Measurements from ENCODE around the gene PCDHGB7.
A peak's percentile ranks its signal among the peaks of the same experiment; 100 is the strongest.
"Not testable (repeated sequence)": the region's sequence is repeated elsewhere in the genome, so short reads cannot be mapped to it uniquely, and the experiment has no call there.

PCDHGB7 gene

DNA sequence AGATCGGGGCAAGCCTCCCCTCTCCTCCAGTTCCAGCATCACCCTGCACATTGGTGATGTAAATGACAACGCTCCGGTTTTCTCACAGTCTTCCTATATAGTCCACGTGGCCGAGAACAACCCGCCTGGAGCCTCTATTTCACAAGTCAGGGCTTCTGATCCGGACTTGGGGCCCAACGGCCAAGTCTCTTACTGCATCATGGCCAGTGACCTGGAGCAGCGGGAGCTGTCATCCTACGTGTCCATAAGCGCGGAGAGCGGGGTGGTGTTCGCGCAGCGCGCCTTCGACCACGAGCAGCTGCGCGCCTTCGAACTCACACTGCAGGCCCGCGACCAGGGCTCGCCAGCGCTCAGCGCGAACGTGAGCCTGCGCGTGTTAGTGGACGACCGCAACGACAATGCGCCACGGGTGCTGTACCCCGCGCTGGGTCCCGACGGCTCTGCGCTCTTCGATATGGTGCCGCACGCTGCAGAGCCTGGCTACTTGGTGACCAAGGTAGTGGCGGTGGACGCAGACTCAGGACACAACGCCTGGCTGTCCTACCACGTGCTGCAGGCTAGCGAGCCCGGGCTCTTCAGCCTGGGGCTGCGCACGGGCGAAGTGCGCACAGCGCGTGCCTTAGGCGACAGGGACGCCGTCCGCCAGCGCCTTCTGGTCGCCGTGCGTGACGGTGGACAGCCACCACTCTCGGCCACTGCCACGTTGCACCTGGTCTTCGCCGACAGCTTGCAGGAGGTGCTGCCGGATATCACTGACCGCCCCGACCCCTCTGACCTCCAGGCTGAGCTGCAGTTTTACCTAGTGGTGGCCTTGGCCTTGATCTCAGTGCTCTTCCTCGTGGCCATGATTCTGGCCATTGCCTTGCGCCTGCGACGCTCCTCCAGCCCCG is 28.1 kb upstream of the PCDHGB7 start:
- H3K4me1 Mint-ChIP-seq (ENCODE audit: low read depth): no peaks in the 10 kb centered on the region
- H3K27me3 Mint-ChIP-seq: peaks cover 80% of the 10 kb centered on the region
- H3K4me3 Mint-ChIP-seq: no peak overlapping the region
- no peak overlapping the region for H3K27ac Mint-ChIP-seq
- H3K36me3 Mint-ChIP-seq (ENCODE audit: low read depth): peaks cover 28% of the 10 kb centered on the region
- H3K9me3 Mint-ChIP-seq: peaks cover 52% of the 10 kb centered on the region

DNA sequence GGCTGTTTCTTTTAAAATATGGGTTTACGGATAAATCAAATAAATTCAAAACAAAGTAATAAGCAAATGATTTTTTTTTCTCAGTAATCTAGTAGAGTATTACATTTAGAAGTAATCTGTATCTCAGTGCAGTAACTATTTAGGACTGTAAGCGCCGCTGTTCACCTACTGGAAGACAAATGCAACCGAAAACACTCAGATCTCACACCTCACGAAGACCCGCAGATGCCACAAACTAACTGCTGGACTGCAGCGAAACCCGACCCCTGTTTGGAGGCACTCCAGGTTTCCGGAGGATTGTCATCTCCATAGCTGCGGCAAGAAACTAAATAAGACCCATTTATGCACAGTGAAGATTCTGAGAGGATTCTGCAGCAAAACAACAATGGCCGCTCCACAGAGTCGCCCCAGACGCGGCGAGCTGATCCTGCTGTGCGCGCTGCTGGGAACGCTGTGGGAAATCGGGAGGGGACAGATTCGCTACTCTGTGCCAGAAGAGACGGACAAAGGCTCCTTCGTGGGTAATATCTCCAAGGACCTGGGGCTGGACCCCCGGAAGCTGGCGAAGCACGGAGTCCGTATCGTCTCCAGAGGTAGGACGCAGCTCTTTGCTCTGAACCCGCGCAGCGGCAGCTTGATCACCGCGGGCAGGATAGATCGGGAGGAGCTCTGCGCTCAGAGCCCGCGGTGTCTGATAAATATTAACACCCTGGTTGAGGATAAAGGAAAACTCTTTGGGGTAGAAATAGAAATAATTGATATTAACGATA is 24.9 kb upstream of the PCDHGB7 start, which contains the start of gene PCDHGA8:
PCDHGA8 (plus strand) TSS at position 205 of the 770 bp plus-strand sequence; CDS start at position 386, 181 bp downstream.
- Mint-ChIP-seq H3K4me1 (ENCODE audit: low read depth) (no peaks in the 10 kb centered on the region), H3K36me3 (ENCODE audit: low read depth) (peaks cover 24% of the 10 kb centered on the region), H3K27ac (no peak within 1 kb of the TSS), H3K9me3 (peaks cover 43% of the 10 kb centered on the region), H3K4me3 (no peak within 1 kb of the TSS), H3K27me3 (peaks cover 75% of the 10 kb centered on the region)

DNA sequence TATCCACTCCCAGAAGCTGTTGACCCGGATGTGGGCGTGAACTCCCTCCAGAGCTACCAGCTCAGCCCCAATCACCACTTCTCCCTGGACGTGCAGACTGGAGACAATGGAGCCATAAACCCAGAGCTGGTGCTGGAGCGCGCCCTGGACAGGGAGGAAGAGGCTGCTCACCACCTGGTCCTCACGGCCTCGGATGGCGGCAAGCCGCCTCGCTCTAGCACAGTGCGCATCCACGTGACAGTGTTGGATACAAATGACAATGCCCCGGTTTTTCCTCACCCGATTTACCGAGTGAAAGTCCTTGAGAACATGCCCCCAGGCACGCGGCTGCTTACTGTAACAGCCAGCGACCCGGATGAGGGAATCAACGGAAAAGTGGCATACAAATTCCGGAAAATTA is 24.2 kb upstream of the PCDHGB7 start:
- Mint-ChIP-seq H3K27me3 (peaks cover 73% of the 10 kb centered on the region), H3K4me3 (no peak overlapping the region), H3K4me1 (ENCODE audit: low read depth) (no peaks in the 10 kb centered on the region), H3K36me3 (ENCODE audit: low read depth) (peaks cover 23% of the 10 kb centered on the region), H3K27ac (no peak overlapping the region), H3K9me3 (peaks cover 42% of the 10 kb centered on the region)

DNA sequence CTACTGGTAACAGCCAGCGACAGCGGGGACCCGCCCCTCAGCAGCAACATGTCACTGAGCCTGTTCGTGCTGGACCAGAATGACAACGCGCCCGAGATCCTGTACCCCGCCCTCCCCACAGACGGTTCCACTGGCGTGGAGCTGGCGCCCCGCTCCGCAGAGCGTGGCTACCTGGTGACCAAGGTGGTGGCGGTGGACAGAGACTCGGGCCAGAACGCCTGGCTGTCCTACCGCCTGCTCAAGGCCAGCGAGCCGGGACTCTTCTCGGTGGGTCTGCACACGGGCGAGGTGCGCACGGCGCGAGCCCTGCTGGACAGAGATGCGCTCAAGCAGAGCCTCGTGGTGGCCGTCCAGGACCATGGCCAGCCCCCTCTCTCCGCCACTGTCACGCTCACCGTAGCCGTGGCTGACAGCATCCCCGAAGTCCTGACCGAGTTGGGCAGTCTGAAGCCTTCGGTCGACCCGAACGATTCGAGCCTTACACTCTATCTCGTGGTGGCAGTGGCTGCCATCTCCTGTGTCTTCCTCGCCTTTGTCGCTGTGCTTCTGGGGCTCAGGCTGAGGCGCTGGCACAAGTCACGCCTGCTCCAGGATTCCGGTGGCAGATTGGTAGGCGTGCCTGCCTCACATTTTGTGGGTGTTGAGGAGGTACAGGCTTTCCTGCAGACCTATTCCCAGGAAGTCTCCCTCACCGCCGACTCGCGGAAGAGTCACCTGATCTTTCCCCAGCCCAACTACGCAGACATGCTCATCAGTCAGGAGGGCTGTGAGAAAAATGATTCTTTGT is 22.9 kb upstream of the PCDHGB7 start:
- peaks cover 74% of the 10 kb centered on the region for H3K27me3 Mint-ChIP-seq
- not testable (repeated sequence) for H3K4me3 Mint-ChIP-seq; H3K27ac Mint-ChIP-seq; H3K4me1 Mint-ChIP-seq (ENCODE audit: low read depth)
- peaks cover 14% of the 10 kb centered on the region for H3K36me3 Mint-ChIP-seq (ENCODE audit: low read depth)
- peaks cover 42% of the 10 kb centered on the region for H3K9me3 Mint-ChIP-seq

DNA sequence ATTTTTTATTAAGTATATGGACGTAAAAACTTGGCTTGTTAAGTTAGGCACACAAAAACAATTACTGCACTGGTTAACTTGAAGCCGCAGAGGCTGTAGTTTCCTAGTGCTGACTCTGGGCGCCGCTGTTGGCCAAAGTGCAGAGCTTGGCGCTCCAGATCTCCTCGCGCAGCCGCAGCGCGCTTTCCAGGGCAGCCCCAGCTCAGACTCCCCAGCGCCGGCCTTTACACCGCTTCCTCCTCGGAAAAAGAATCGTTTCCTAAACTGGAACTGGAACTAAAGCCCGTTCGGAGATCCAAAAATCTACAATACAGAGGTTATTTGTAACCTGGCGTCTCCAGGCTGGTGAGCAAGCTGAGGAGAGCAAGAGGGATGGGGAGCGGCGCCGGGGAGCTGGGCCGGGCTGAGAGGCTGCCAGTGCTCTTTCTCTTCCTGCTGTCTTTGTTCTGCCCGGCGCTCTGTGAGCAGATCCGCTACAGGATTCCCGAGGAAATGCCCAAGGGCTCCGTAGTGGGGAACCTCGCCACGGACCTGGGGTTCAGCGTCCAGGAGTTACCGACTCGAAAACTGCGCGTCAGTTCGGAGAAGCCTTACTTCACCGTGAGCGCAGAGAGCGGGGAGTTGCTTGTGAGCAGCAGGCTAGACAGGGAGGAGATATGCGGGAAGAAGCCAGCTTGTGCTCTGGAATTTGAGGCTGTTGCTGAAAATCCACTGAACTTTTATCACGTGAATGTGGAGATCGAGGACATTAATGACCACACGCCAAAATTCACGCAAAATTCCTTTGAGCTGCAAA is 19.5 kb upstream of the PCDHGB7 start, which contains the start of gene PCDHGB5:
PCDHGB5 (plus strand) TSS at position 192 of the 796 bp plus-strand sequence; CDS start at position 373, 181 bp downstream.
- Mint-ChIP-seq H3K27me3 (peaks cover 69% of the 10 kb centered on the region), H3K9me3 (peaks cover 28% of the 10 kb centered on the region), H3K4me3 (peak within 1 kb of the TSS; percentile 32), H3K36me3 (ENCODE audit: low read depth) (peaks cover 15% of the 10 kb centered on the region)
- H3K4me1 Mint-ChIP-seq (ENCODE audit: low read depth); H3K27ac Mint-ChIP-seq: not testable (repeated sequence)

DNA sequence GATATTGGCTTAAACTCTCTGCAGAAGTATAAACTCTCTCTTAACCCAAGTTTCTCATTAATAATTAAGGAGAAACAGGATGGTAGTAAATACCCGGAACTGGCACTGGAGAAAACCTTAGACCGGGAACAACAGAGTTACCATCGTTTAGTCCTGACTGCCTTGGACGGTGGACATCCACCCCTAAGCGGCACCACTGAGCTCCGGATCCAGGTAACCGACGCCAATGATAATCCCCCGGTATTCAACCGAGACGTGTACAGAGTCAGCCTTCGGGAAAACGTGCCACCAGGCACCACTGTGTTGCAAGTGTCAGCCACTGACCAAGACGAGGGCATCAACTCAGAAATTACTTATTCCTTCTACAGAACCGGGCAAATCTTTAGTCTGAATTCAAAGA is 18.9 kb upstream of the PCDHGB7 start:
- Mint-ChIP-seq H3K4me3 (no peak overlapping the region), H3K27me3 (peaks cover 71% of the 10 kb centered on the region), H3K4me1 (ENCODE audit: low read depth) (no peaks in the 10 kb centered on the region), H3K36me3 (ENCODE audit: low read depth) (peaks cover 12% of the 10 kb centered on the region), H3K27ac (no peak overlapping the region), H3K9me3 (peaks cover 25% of the 10 kb centered on the region)

DNA sequence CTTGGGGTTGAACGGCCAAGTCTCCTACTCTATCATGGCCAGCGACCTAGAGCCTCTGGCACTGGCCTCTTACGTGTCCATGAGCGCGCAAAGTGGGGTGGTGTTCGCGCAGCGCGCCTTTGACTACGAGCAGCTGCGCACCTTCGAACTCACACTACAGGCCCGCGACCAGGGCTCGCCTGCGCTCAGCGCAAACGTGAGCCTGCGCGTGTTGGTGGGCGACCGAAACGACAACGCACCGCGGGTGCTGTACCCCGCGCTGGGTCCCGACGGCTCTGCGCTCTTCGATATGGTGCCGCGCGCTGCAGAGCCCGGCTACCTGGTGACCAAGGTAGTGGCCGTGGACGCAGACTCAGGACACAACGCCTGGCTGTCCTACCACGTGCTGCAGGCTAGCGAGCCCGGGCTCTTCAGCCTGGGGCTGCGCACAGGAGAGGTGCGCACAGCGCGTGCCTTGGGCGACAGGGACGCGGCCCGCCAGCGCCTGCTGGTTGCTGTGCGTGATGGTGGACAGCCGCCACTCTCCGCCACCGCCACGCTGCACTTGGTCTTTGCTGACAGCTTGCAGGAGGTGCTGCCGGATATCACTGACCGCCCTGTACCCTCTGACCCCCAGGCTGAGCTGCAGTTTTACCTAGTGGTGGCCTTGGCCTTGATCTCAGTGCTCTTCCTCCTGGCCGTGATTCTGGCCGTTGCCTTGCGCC is 17.8 kb upstream of the PCDHGB7 start:
- peaks cover 18% of the 10 kb centered on the region for H3K9me3 Mint-ChIP-seq
- no peak overlapping the region for H3K4me3 Mint-ChIP-seq
- H3K4me1 Mint-ChIP-seq (ENCODE audit: low read depth): no peaks in the 10 kb centered on the region
- peaks cover 6% of the 10 kb centered on the region for H3K36me3 Mint-ChIP-seq (ENCODE audit: low read depth)
- H3K27ac Mint-ChIP-seq: no peak overlapping the region
- peaks cover 72% of the 10 kb centered on the region for H3K27me3 Mint-ChIP-seq

DNA sequence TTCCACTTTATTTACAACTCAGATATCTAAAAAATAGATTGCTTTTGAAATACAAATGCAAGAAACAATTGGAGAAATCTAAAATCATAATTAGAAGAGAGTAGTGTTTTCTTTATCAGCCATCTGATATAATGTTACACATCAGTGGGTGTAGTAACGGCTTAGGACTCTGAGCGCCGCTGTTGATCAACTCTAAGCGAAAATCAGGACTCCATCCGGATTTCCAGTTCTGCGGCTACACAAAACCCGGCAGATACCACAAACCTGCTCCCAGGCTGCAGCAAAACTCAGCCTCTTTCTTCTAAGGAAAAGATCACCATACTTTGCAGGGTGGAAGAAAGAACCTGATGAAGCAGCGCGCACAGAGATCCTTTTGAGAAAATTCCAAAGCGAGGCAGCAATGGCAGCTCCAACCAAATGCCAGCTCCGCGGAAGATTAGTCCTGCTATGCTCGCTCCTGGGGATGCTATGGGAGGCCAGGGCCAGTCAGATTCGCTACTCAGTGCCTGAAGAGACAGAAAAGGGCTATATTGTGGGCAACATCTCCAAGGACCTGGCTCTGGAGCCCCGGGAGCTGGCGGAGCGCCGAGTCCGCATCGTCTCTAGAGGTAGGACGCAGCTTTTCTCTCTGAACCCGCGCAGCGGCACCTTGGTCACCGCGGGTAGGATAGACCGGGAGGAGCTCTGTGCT is 14.8 kb upstream of the PCDHGB7 start, which contains the start of gene PCDHGA9:
PCDHGA9 (plus strand) TSS at position 226 of the 691 bp plus-strand sequence; CDS start at position 401, 175 bp downstream.
- Mint-ChIP-seq H3K27me3 (peaks cover 74% of the 10 kb centered on the region), H3K9me3 (peaks cover 15% of the 10 kb centered on the region), H3K36me3 (ENCODE audit: low read depth) (peaks cover 6% of the 10 kb centered on the region)

DNA sequence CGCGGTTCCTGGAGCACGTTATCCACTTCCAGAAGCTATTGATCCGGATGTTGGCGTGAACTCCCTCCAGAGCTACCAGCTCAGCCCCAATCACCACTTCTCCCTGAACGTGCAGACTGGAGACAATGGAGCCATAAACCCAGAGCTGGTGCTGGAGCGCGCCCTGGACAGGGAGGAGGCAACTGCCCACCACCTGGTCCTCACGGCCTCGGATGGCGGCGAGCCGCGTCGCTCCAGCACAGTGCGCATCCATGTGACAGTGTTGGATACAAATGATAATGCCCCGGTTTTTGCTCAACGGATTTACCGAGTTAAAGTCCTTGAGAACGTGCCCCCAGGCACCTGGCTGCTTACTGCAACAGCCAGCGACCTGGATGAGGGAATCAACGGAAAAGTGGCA is 14.1 kb upstream of the PCDHGB7 start:
- peaks cover 8% of the 10 kb centered on the region for H3K36me3 Mint-ChIP-seq (ENCODE audit: low read depth)
- peaks cover 80% of the 10 kb centered on the region for H3K27me3 Mint-ChIP-seq
- no peak overlapping the region for H3K4me3 Mint-ChIP-seq
- no peak overlapping the region for H3K27ac Mint-ChIP-seq
- H3K4me1 Mint-ChIP-seq (ENCODE audit: low read depth): no peaks in the 10 kb centered on the region
- peaks cover 18% of the 10 kb centered on the region for H3K9me3 Mint-ChIP-seq

More for the DNA sequence above, 14.8 kb upstream of the PCDHGB7 start, which contains the start of gene PCDHGA9:
- H3K27ac Mint-ChIP-seq: no peak within 1 kb of the TSS
- H3K4me3 Mint-ChIP-seq: peak within 1 kb of the TSS; percentile 42
- H3K4me1 Mint-ChIP-seq (ENCODE audit: low read depth): no peaks in the 10 kb centered on the region

DNA sequence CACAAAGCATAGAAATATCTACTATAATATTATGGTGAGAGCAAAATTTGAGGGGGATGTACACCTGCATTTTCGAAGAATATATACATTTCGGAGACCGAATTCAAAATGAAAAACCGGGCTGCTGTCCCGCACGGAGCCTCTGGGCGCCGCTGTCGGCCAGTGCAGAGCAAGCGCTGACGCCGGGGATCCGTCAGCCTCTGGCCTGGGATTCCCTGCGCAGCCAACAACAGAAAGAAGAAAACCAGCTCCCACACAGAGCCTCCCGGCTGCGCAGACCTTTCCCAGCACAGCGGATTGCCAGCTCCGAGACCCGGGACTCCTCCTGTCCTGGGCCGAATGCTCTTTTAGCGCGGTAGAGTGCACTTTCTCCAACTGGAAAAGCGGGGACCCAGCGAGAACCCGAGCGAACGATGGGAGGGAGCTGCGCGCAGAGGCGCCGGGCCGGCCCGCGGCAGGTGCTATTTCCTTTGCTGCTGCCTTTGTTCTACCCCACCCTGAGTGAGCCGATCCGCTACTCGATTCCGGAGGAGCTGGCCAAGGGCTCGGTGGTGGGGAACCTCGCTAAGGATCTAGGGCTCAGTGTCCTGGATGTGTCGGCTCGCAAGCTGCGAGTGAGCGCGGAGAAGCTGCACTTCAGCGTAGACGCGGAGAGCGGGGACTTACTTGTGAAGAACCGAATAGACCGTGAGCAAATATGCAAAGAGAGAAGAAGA is 9.5 kb upstream of the PCDHGB7 start, which contains the start of gene PCDHGB6:
PCDHGB6 (plus strand) TSS at position 232 of the 716 bp plus-strand sequence; CDS start at position 414, 182 bp downstream.
- H3K4me1 Mint-ChIP-seq (ENCODE audit: low read depth); H3K27ac Mint-ChIP-seq: not testable (repeated sequence)
- Mint-ChIP-seq H3K9me3 (peaks cover 16% of the 10 kb centered on the region), H3K4me3 (peak within 1 kb of the TSS; percentile 67), H3K36me3 (ENCODE audit: low read depth) (peaks cover 13% of the 10 kb centered on the region), H3K27me3 (peaks cover 79% of the 10 kb centered on the region)

DNA sequence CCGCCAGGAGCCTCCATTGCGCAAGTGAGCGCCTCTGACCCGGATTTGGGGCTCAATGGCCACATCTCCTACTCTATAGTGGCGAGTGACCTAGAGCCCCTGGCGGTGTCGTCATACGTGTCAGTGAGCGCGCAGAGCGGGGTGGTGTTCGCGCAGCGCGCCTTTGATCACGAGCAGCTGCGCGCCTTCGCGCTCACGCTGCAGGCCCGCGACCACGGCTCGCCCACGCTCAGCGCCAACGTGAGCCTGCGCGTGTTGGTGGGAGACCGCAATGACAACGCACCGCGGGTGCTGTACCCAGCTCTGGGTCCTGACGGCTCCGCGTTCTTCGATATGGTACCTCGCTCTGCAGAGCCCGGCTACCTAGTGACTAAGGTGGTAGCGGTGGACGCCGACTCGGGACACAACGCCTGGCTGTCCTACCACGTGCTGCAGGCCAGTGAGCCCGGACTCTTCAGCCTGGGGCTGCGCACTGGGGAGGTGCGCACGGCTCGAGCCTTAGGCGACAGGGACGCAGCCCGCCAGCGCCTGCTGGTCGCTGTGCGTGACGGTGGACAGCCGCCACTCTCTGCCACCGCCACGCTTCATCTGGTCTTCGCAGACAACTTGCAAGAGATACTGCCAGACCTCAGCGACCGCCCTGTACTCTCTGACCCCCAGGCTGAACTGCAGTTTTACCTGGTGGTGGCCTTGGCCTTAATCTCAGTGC is 7.7 kb upstream of the PCDHGB7 start:
- H3K4me3 Mint-ChIP-seq: no peak overlapping the region
- H3K27ac Mint-ChIP-seq: no peak overlapping the region
- peaks cover 13% of the 10 kb centered on the region for H3K4me1 Mint-ChIP-seq (ENCODE audit: low read depth)
- peaks cover 81% of the 10 kb centered on the region for H3K27me3 Mint-ChIP-seq
- peaks cover 16% of the 10 kb centered on the region for H3K9me3 Mint-ChIP-seq
- H3K36me3 Mint-ChIP-seq (ENCODE audit: low read depth): peaks cover 18% of the 10 kb centered on the region

DNA sequence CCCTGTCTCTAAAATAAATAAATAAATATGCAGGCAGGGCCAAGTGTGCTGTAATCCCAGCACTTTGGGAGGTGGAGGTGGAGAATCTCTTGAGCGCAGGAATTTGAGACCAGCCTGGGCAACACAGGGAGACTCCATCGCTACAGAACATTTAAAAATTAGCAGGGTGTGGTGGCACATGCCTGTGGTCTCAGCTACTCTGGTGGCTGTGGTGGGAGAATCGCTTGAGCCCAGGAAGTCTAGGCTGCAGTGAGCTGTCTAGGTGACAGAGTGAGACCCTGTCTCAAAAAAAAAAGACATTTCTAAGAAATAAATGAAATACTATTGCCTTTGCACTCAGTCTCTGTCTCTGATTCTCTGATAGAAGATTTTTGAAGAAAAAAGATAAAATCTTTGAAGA is 5.9 kb upstream of the PCDHGB7 start:
- Mint-ChIP-seq H3K9me3 (peaks cover 16% of the 10 kb centered on the region), H3K36me3 (ENCODE audit: low read depth) (peaks cover 18% of the 10 kb centered on the region), H3K4me1 (ENCODE audit: low read depth) (peaks cover 17% of the 10 kb centered on the region), H3K27ac (no peak overlapping the region), H3K4me3 (no peak overlapping the region), H3K27me3 (peaks cover 79% of the 10 kb centered on the region)
